ENCODE results near the gene CCDC177.

The CCDC177 gene

DNA sequence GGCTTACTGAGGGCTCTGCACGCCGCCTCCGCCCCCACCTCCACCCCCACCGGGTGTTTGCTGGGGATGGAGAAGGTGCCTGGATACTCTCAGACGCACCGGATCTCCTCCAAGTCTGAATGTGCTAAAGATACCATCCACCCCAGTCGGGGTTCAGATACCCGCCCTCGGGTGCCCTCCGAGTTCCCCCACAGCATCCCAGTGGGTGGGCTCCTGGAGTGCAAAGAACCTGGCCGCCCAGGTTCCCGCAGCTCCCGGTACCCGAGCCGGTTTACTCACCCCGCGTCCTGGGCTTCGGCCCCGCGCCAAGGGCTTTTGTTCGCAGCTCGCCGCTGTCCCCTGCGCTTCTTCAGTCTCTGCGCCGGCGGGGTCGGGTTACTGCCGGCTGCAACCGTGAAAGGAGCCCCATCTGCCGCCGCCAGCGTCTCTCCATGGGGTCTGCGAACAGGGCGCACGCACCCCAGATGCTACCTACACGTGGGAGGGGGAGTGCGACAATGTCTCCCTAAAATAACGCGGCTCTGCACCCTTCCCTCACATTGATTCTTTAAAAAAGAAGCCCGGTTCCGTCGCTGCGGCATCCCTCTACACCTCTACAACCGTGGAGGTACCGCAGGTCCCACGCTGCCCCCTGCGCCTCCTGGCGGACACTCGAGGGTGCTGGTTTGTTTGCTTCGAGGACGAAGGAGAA is at the start of gene CCDC177:
TSS of gene CCDC177 (minus strand) at position 609 of the 691 bp plus-strand sequence. CDS start 1,249 bp downstream, outside the sequence.
- in situ Hi-C loops (cut with HindIII; ENCODE audit: low sequenced_read_pairs) = loop anchor here (5.0 kb wide), 1 partner anchor 73 kb away; no protein-coding TSS in a partner anchor

DNA sequence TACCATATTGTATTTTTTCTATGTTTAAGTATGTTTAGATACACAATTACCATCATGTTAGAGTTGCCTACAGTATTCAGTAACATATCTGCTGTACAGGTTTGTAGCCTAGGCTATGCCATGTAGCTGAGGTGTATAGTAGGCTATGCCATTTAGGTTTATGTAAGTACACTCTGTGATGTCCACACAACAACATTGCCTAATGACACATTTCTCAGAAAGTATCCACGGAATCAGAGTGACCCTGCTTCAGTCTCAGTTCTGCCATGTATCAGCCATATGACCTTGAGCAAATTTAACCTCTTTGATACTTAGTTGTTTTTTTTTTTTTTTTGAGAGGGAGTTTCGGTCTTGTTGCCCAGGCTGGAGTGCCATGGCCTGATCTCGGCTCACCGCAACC is 49.5 kb upstream of the CCDC177 start:
- in situ Hi-C loops (cut with HindIII; ENCODE audit: low sequenced_read_pairs) = no loop called here

DNA sequence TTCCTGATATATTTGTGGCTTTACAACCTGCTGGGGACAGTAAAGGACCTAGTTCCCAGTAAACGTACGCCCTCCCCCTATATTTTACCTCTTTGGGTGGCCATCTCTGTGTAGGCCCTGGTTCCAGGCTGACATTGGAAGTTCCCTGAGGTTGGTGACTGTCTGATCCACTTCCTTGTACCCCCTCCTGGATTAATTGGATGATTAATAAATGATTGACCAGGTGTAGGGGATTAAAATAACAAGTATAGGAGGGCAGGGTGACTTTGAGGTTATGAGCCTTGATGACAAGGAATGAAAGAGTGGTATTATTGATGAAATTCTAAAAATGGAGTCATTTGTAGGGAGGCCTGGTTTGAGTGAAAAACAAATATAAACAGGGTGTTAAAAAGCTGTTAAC is 46.3 kb upstream of the CCDC177 start:
- in situ Hi-C loops (cut with HindIII; ENCODE audit: low sequenced_read_pairs) = no loop called here

- in situ Hi-C loops (cut with HindIII; ENCODE audit: low sequenced_read_pairs) = no loop called here
These were observed 45.5 kb upstream of the CCDC177 start for GRCh38 chr14:69620211-69620611.

GRCh38 chr14:69619012-69619411 is 44.3 kb upstream of the CCDC177 start:
- in situ Hi-C loops (cut with HindIII; ENCODE audit: low sequenced_read_pairs) = no loop called here

DNA sequence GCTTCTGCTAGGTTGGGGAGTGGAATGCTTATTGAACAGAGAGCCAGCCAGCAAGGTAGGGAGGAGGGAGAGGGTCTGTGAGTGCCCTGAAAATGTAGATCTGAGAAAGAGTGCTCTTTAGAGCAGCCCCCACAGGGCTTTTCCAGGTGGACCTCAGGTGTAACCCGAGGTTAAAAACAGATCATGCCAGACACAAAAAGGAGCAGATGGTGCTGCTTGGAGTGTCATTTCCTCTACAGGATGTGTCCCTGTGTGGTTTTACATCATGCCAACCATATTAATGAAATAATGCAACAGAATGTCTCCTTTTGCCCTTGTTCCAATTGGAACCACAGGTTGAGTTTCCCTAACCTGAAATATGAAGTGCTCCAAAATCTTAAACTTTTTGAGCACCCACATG is 43.1 kb upstream of the CCDC177 start:
- in situ Hi-C loops (cut with HindIII; ENCODE audit: low sequenced_read_pairs) = no loop called here

- in situ Hi-C loops (cut with HindIII; ENCODE audit: low sequenced_read_pairs) = no loop called here
These were observed 41.7 kb upstream of the CCDC177 start for GRCh38 chr14:69616408-69616773.

DNA sequence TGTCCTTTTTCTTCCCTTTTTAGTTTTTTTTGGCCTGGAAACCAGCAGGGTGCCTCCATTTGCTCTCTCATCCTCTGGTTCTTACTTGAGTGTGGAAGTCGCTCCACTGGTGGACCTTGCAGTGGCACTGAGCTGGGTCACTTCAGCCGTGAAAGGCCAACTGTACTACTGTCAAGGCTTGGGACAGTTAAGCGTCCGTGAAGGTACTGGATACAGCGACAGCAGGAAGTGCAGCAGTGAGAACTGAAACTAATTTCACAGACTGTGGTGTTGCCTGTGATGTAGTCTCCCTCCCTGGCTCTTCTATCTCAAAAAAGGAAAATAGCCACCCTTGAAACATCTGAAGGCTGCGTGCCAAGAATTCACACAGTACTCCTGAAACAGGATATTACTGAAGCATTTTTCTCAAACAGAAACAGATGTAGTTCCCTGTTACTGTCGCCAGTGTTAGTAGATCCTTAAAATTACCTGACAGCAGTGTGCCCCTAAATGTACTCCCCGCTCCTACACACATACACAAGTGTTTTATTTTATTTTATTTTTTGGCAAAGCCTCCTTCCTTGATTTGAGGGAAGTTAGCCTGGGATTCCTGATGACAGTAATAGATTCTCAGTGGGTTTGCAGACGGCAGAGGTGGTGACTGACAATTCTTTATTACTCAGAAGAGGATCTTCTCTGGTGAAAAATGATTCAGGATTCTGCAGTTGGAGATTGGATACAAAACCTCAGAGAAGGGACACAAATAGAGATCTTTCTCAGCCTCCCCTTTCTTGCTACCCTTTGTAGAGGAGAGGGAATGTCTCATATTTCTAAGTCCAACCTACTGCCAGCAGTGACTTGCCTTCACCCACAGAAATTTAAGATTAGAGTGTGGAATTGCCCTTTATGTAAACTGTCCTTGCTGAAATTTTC is 41.1 kb upstream of the CCDC177 start:
- in situ Hi-C loops (cut with HindIII; ENCODE audit: low sequenced_read_pairs) = no loop called here

- in situ Hi-C loops (cut with HindIII; ENCODE audit: low sequenced_read_pairs) = no loop called here
These were observed 40.4 kb upstream of the CCDC177 start for GRCh38 chr14:69615121-69615495.

- in situ Hi-C loops (cut with HindIII; ENCODE audit: low sequenced_read_pairs) = no loop called here
These were observed 39.9 kb upstream of the CCDC177 start for GRCh38 chr14:69614592-69614991.

GRCh38 chr14:69613312-69614073 is 38.8 kb upstream of the CCDC177 start:
- in situ Hi-C loops (cut with HindIII; ENCODE audit: low sequenced_read_pairs) = no loop called here

- in situ Hi-C loops (cut with HindIII; ENCODE audit: low sequenced_read_pairs) = no loop called here
These were observed 38.1 kb upstream of the CCDC177 start for GRCh38 chr14:69612783-69613130.

DNA sequence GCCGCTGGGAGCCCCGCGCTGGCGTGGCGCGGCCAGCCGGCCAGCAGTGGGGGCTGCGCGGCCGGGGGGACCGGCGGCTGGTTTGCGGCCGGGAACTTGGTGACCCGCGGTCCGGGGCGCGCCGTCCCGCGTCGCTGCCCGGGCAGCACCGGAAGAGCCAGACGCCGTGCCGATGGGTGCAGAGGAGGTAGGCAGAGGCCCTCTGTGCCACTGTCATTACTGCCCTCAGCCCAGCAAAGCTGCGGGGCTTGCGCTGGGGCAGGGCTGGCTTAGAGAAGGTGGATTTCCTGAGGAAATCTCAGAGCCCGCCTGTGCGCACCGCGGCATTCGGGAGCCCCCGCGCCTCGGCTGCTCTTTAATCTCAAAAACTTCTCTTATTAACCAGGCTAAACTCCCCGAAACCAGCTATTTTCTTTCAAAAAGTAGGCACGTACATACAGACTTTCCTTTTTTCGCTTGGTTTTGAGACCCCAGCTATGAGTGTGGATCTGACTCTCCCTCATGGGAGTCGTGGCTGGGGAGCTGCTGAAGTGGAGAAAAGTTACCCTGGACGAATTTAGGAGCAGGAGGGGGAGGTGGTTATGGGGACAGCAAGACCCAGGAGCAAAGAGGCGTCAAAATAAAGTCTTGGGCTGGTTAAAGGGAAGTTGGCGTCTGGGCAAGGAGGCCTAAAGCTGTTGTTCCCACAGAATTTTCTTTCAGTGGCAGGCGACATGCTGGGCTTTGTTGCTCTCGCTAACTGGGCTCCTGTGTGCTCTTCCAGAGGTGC is 37.5 kb upstream of the CCDC177 start:
- in situ Hi-C loops (cut with HindIII; ENCODE audit: low sequenced_read_pairs) = no loop called here

DNA sequence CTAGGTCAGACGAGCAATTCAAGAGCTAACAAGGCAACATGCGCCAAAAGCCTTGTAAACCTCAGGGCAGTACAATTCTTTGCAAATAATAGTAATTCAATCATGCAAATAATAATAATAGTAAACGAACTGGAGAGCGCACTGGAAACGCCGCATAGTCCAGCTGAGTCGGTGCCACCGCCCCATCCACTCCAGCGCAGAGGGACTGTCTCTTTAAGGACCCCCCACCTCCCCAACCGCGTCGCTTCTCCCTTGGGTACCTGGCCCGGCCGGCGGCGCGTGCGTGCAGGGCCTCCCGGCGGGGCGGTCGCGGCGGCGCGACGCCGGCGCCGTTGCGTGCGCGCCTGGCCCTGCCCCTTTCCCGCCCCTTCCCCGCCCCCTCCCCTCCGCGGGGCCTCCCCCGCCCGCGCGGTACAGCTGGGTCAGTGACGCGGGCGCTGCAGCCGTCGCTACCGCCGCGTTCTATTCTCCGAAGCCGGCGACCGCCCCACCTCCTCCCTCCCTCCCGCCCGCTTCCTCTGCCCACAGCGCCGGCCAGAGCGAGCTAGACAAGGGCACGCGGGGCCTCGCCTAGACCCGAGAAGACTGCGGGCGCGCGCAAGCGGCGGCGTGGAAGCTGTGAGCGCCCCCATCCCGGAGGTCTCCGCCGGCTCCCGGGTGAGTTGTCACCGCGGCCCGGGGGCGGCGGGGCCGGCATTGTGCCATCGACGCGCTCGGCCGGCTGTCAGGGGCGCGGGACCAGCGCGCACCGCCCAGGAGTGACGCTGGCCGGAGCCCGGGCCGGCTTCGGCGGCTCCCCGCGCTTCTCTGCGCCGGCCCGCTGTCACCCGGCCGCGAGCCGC is 36.7 kb upstream of the CCDC177 start, which contains the start of gene SUSD6:
TSS of gene SUSD6 (plus strand) at position 425 of the 842 bp plus-strand sequence. CDS start 46,997 bp downstream, outside the sequence.
- in situ Hi-C loops (cut with HindIII; ENCODE audit: low sequenced_read_pairs) = no loop called here

DNA sequence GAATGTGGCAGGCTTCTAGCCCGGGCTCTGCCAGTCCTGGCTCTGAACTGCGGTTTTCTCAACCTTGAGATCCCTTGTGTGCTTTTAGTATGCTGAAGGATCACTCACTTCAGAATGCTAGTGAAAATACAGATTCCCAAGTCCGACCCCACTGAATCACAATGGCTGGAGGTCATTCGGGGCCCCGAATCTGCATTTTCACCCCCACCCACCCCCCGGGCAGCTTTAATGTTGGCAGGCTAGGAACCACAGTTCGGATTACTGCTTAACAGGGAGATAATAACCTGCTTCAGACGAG is 36.2 kb upstream of the CCDC177 start:
- in situ Hi-C loops (cut with HindIII; ENCODE audit: low sequenced_read_pairs) = no loop called here

DNA sequence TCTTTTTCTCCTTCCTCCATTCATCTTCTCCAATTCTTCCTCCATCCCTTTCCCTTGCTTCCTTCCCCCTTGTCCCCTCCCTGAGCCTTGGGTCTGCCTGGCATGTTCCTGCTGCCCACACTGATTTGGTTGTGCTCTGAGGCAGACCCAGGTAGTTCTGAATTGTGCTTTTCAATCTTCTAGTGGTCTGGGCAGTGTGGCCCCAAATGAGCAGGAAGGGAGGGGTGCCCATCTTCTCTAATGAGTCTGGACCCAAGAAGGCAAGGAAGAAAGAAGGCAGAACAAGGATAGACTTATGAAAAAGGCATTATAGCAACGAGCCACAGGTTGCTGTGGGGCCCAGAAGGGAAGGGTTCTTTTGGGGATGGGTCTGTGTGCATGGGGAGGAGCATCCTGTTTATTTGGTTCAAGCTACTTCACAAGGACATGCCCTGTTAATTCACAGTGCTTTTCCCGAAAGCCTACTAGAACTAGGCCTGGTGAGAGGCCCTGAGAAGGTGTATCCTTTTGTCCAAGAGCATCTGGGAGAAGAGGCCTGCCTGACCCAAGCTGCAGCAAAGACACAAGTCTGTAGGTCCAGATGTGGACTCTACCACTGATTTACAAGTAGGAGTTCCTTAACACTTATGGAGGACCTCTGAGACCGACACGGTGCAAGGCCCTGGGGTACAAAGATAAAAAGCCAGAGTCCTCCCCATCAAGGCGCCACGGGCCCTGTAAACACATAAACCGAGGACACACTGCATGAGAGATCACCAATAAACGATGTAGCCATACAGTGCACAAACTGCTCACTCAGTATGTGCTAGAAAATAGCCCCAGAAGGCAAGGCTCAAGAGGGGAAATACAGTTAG is 35.6 kb upstream of the CCDC177 start:
- in situ Hi-C loops (cut with HindIII; ENCODE audit: low sequenced_read_pairs) = no loop called here

- in situ Hi-C loops (cut with HindIII; ENCODE audit: low sequenced_read_pairs) = no loop called here
These were observed 31.9 kb upstream of the CCDC177 start for GRCh38 chr14:69606258-69607184.

GRCh38 chr14:69605738-69606137 is 31.1 kb upstream of the CCDC177 start:
- in situ Hi-C loops (cut with HindIII; ENCODE audit: low sequenced_read_pairs) = no loop called here

Measured in endothelial cell of hepatic sinusoid (primary cell).